A549 (cell line): Measurements from ENCODE around the gene MUC5AC. TPM values are rescaled to one million over a fixed set of nuclear protein-coding genes. Genes with fewer than 3 reads are reported as not detected.
"Not testable (repeated sequence)": the region's sequence is repeated elsewhere in the genome, so short reads cannot be mapped to it uniquely, and the experiment has no call there.

ENCODE experiments used
- ATAC-seq, 2 experiments: fragments of 200-7000 bp in 1 of 2; fragments of >200 bp in 1 of 2; cut with Nextera tagmentation in 1 of 2; cut with Tn5 transposase in 1 of 2; 3 replicates each; pipeline versions ENCODE4 v1.8.0 to v1.9.1; 2018 to 2020; ENCODE audit warnings: mild to moderate bottlenecking in 1 of 2, moderate library complexity in 1 of 2
- CTCF ChIA-PET: fragments of 300-600 bp; sonication (Branson Sonifier 250); formaldehyde crosslinking; extraction: SDS; loops from one replicate; lab custom pipeline; 2021; ENCODE audit warnings: antibody characterized with exemption, inconsistent platforms; lab: Yijun Ruan, JAX
- POLR2A ChIA-PET: fragments of 350-600 bp; formaldehyde crosslinking; extraction: SDS; loops from one replicate; lab custom pipeline; 2021; ENCODE audit warnings: antibody characterized with exemption, inconsistent platforms; lab: Yijun Ruan, JAX
- DNase-seq, 2 experiments: peaks; one replicate each; pipeline versions ENCODE4 v3.0.0 to v3.0.0-alpha.2; 2011 to 2016; ENCODE audit warnings: low read depth in 1 of 2, low spot score in 1 of 2
- FAIRE-seq: peaks from 2 replicates; lab custom pipeline; 2011; peaks lifted over from hg19 to GRCh38; lab: Jason Lieb, UNC
- H3K27ac ChIP-seq, 2 experiments: fragments of >200 bp; sonication (Bioruptor Twin); formaldehyde crosslinking; 3 replicates each; pipeline ENCODE4 v1.5.1; 2016 to 2017
- H3K4me1 ChIP-seq: fragments of >200 bp; sonication (Bioruptor Twin); formaldehyde crosslinking; 3 replicates; pipeline ENCODE4 v1.6.1; 2016
- H3K4me2 ChIP-seq: fragments of >200 bp; sonication (Bioruptor Twin); formaldehyde crosslinking; 3 replicates; pipeline ENCODE4 v1.6.1; 2016
- H3K4me3 ChIP-seq: fragments of >200 bp; sonication (Bioruptor Twin); formaldehyde crosslinking; 3 replicates; pipeline ENCODE4 v1.5.1; 2016
- H3K9me3 ChIP-seq: fragments of >200 bp; sonication (Bioruptor Twin); formaldehyde crosslinking; 3 replicates; pipeline ENCODE4 v1.6.1; 2016
- CBX2 ChIP-seq: fragments of 200-600 bp; sonication (generic); IDR thresholded peaks from 2 replicates; pipeline ENCODE4 v1.6.1; 2016; ENCODE audit warnings: low read depth, mild to moderate bottlenecking, borderline replicate concordance
- EHF ChIP-seq: fragments of 250-450 bp; sonication (Bioruptor Pico); IDR thresholded peaks from 2 replicates; pipeline ENCODE4 v1.5.0; 2020; ENCODE audit warnings: mild to moderate bottlenecking
- MAFK ChIP-seq: fragments of 450-650 bp; IDR thresholded peaks from 2 replicates; pipeline ENCODE4 v1.6.1; 2014; ENCODE audit not compliant: partially characterized antibody
- MAZ ChIP-seq: fragments of 150-350 bp; IDR thresholded peaks from 2 replicates; pipeline ENCODE4 v1.6.1; 2014; ENCODE audit warnings: antibody characterized with exemption, low read depth, low read length, borderline replicate concordance
- NPAS2 ChIP-seq: fragments of 250-450 bp; sonication (Bioruptor Pico); IDR thresholded peaks from 2 replicates; pipeline ENCODE4 v1.8.0; 2022; ENCODE audit warnings: mild to moderate bottlenecking, moderate library complexity, borderline replicate concordance
- NR3C1 ChIP-seq: fragments of >200 bp; sonication (Bioruptor Twin); formaldehyde crosslinking; IDR thresholded peaks from 3 replicates; pipeline ENCODE4 v1.6.1; 2017
- RARB ChIP-seq: fragments of 250-450 bp; sonication (Bioruptor Pico); IDR thresholded peaks from 2 replicates; pipeline ENCODE4 v1.8.0; 2021; ENCODE audit warnings: mild to moderate bottlenecking, moderate library complexity
- WGBS: methylation state at CpG from one replicate; pipeline ENCODE4 v1.1.6; 2017; ENCODE audit errors: missing lambda C conversion rate; 5-methylcytosine and 5-hydroxymethylcytosine counted together
- polyA plus RNA-seq, 4 experiments: library from polyadenylated mRNA; depleted of rRNA in 3 of 4; stranded (reverse); fragments of >200 nt; fragmentation: RNase III in 1 of 4; extraction: RNeasy Plus Mini Kit Qiagen cat#74134 plus additional on column Dnase treatment in 1 of 4; gene quantifications; 2 replicates in 3 of 4; 3 replicates in 1 of 4; pipeline ENCODE4 v1.2.3, GENCODE V29; 2011 to 2017
- TF ChIP-seq, protein P1 (sequence below): fragments of 200-600 bp; sonication (generic); IDR thresholded peaks from 2 replicates; pipeline ENCODE4 v1.6.1; 2016; ENCODE audit warnings: antibody characterized with exemption, mild to moderate bottlenecking, moderate library complexity
- TF ChIP-seq, protein P2 (sequence below): IDR thresholded peaks from 2 replicates; pipeline ENCODE4 v1.6.1; 2012
- TF ChIP-seq, protein P3 (sequence below): fragments of 150-350 bp; IDR thresholded peaks from 2 replicates; pipeline ENCODE4 v1.6.1; 2014; ENCODE audit warnings: low read depth, mild to moderate bottlenecking, low read length
- TF ChIP-seq, protein P4 (sequence below): fragments of 450-650 bp; IDR thresholded peaks from 2 replicates; pipeline ENCODE4 v1.6.1; 2014; ENCODE audit warnings: antibody characterized with exemption

Gene MUC5AC
- polyA plus RNA-seq, 2 of the 4 experiments (the other 2 are of a cell fraction) = 0.18 to 7.4 TPM

DNA sequence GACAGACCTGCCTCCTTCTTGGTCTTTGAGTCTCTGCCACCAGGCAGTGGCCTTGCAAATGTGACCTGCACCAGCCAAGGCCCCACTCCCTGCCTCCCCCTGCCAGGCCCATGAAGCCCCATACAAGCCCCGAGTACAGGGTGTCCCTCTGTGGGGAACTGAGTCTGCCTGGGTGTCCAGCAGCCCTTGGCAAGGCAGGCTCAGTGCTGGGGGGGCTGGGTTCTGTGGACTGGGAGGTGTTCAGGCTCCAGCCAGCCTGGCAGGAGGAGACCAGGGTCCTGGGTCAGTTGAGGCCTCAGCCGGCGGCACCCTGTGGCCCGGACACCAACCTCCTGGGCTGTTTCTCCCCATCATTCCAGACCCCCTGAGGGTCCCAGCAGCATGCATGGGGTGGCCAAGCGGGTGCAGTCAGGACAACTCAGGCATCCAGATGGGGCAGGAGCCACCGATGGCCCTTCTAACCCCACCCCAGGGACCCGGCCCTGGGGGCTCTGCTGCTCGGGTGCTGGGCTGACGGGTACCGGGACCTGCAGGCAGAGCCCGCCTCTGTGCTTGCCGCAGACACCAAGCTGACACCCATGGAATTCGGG is 5.7 kb downstream of the MUC5AC start (continued):
- TF ChIP-seq, protein P1, sequence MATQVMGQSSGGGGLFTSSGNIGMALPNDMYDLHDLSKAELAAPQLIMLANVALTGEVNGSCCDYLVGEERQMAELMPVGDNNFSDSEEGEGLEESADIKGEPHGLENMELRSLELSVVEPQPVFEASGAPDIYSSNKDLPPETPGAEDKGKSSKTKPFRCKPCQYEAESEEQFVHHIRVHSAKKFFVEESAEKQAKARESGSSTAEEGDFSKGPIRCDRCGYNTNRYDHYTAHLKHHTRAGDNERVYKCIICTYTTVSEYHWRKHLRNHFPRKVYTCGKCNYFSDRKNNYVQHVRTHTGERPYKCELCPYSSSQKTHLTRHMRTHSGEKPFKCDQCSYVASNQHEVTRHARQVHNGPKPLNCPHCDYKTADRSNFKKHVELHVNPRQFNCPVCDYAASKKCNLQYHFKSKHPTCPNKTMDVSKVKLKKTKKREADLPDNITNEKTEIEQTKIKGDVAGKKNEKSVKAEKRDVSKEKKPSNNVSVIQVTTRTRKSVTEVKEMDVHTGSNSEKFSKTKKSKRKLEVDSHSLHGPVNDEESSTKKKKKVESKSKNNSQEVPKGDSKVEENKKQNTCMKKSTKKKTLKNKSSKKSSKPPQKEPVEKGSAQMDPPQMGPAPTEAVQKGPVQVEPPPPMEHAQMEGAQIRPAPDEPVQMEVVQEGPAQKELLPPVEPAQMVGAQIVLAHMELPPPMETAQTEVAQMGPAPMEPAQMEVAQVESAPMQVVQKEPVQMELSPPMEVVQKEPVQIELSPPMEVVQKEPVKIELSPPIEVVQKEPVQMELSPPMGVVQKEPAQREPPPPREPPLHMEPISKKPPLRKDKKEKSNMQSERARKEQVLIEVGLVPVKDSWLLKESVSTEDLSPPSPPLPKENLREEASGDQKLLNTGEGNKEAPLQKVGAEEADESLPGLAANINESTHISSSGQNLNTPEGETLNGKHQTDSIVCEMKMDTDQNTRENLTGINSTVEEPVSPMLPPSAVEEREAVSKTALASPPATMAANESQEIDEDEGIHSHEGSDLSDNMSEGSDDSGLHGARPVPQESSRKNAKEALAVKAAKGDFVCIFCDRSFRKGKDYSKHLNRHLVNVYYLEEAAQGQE = no peak
- TF ChIP-seq, protein P2, sequence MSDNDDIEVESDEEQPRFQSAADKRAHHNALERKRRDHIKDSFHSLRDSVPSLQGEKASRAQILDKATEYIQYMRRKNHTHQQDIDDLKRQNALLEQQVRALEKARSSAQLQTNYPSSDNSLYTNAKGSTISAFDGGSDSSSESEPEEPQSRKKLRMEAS = no peak

DNA sequence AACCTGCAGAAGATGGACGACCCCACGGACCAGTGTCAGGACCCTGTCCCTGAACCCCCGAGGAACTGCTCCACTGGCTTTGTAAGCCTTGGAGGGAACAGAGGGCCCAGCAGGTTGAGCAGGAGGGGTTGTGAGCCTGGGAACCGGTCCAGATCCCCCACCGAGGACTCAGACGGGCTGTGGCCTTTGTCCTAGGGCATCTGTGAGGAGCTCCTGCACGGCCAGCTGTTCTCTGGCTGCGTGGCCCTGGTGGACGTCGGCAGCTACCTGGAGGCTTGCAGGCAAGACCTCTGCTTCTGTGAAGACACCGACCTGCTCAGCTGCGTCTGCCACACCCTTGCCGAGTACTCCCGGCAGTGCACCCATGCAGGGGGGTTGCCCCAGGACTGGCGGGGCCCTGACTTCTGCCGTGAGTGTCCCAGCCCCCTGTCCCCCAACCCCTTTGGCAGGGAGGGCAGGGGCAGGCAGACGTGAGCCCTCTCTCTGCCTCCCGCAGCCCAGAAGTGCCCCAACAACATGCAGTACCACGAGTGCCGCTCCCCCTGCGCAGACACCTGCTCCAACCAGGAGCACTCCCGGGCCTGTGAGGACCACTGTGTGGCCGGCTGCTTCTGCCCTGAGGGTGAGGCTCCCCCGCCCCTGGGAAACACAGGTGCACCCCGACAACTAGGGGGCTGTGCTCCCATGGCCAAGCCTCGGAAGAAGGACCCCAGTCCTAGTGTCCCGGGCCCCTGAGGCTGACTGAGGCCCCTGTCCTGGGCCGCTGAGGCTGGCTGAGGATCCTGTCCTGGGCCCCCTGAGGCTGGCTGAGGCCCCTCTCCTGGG is 6.4 kb downstream of the MUC5AC start:
- FAIRE-seq (no peak), DNase-seq (no peak), ATAC-seq (no peak)
- H3K4me3 ChIP-seq = no peak overlapping the region
- TF ChIP-seq, protein P3, sequence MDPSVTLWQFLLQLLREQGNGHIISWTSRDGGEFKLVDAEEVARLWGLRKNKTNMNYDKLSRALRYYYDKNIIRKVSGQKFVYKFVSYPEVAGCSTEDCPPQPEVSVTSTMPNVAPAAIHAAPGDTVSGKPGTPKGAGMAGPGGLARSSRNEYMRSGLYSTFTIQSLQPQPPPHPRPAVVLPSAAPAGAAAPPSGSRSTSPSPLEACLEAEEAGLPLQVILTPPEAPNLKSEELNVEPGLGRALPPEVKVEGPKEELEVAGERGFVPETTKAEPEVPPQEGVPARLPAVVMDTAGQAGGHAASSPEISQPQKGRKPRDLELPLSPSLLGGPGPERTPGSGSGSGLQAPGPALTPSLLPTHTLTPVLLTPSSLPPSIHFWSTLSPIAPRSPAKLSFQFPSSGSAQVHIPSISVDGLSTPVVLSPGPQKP = no peak
- ChIA-PET POLR2A (no interaction called here), CTCF (interaction anchor here (1.7 kb wide), 1 partner anchor 12 kb away, joined by 5 read pairs; no protein-coding TSS in a partner anchor)
- H3K4me2 ChIP-seq = no peak overlapping the region
- WGBS = 83% methylated on average over 16 of the region's 28 CpGs
- no peaks in the 10 kb centered on the region for H3K4me1 ChIP-seq
- H3K9me3 ChIP-seq = no peaks in the 10 kb centered on the region
- no peak overlapping the region; a peak in 1 of 6 replicates for H3K27ac ChIP-seq

DNA sequence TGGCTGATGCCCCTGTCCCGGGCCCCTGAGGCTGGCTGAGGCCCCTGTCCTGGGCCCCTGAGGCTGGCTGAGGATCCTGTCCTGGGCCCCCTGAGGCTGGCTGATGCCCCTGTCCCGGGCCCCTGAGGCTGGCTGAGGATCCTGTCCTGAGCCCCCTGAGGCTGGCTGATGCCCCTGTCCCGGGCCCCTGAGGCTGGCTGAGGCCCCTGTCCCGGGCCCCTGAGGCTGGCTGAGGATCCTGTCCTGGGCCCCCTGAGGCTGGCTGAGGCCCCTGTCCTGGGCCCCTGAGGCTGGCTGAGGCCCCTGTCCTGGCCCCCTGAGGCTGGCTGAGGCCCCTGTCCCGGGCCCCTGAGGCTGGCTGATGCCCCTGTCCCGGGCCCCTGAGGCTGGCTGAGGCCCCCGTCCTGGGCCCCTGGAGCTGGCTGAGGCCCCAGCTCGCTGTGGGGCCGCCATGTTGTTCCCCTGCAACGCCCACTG is 7.1 kb downstream of the MUC5AC start:
- H3K4me2 ChIP-seq, H3K4me3 ChIP-seq, FAIRE-seq, CTCF ChIA-PET, H3K4me1 ChIP-seq, H3K27ac ChIP-seq, H3K9me3 ChIP-seq, DNase-seq, POLR2A ChIA-PET, ATAC-seq: not testable (repeated sequence)
- WGBS = 94% methylated on average over 6 of the region's 10 CpGs

DNA sequence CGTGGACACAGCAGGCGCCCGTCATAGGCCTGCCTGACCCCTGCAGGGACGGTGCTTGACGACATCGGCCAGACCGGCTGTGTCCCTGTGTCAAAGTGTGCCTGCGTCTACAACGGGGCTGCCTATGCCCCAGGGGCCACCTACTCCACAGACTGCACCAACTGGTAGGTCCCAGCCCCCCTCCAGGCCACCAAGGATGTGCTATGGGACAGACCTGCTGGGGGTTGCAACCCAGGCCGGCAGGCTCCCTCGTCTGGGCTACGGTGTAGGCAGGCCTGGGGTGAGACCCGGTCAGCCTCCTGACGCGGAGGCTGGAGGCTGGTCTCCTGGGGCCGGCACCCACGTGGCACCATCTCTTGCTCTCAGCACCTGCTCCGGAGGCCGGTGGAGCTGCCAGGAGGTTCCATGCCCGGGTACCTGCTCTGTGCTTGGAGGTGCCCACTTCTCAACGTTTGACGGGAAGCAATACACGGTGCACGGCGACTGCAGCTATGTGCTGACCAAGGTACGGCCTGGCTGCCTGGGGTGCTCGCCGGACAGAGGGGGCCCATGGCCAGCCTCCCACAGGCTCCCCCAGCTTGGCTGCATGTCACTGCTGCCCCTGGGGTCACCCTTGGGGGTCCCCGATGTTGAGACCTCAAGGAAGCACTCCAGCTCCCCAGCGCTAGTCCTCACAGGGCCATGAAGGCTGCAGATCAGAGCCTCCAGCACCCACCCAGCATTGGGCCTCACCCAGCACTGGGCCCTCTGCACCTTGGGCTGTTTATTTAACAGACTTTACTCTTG is 7.7 kb downstream of the MUC5AC start:
- CTCF ChIA-PET = no interaction called here
- no peak for TF ChIP-seq CBX2
- TF ChIP-seq EHF (CRISPR knock-in tag) = no peak
- TF ChIP-seq MAFK = no peak
- no peak for TF ChIP-seq NR3C1
- TF ChIP-seq RARB (CRISPR knock-in tag) = no peak
- TF ChIP-seq, protein P4, sequence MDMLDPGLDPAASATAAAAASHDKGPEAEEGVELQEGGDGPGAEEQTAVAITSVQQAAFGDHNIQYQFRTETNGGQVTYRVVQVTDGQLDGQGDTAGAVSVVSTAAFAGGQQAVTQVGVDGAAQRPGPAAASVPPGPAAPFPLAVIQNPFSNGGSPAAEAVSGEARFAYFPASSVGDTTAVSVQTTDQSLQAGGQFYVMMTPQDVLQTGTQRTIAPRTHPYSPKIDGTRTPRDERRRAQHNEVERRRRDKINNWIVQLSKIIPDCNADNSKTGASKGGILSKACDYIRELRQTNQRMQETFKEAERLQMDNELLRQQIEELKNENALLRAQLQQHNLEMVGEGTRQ = no peak
- TF ChIP-seq MAZ = no peak
- TF ChIP-seq NPAS2 (CRISPR knock-in tag) = no peak
- Histone ChIP-seq H3K9me3 (no peaks in the 10 kb centered on the region), H3K4me3 (no peak overlapping the region), H3K4me1 (no peaks in the 10 kb centered on the region), H3K4me2 (no peak overlapping the region), H3K27ac (no peak overlapping the region; a peak in 1 of 6 replicates)
- no peak for ATAC-seq
- WGBS = 90% methylated on average over 24 of the region's 30 CpGs
- no peak for FAIRE-seq
- no peak for DNase-seq
- POLR2A ChIA-PET = no interaction called here
